Measurements from ENCODE around the gene AXDND1. TPM values are rescaled to one million over a fixed set of nuclear protein-coding genes. Genes with fewer than 3 reads are reported as not detected.

The AXDND1 gene
- total and polyA plus RNA-seq, 9 of the 15 experiments (the other 6 are each of a cell fraction or from before 2014, with no cell fraction given), result 0.03 to 0.13 (median 0.06) TPM; not detected in 5

- TF ChIP-seq RB1 (IDR thresholded peaks at IDR 0.05; ENCODE audit: low read depth) (peak; percentile 58; the same call in 1 of the 2 replicates), CTCF (IDR thresholded peaks at IDR 0.05 in 2 of 3, conservative IDR thresholded peaks at IDR 0.05 in 1 of 3; ENCODE audit: insufficient read depth in 2 of 3, low read depth in 1 of 3, low read length in 3 of 3) (peak; percentile 68 to 97 (median 74)), OTX1 (CRISPR knock-in tag; IDR thresholded peaks at IDR 0.05) (no peak), CCNT2 (IDR thresholded peaks at IDR 0.05; ENCODE audit: borderline replicate concordance, extremely low read depth, insufficient read length, low read depth, low read length) (peak; percentile 16), PHF8 (IDR thresholded peaks at IDR 0.05; ENCODE audit: borderline replicate concordance, low read length) (no peak), SAFB (IDR thresholded peaks at IDR 0.05; ENCODE audit: borderline replicate concordance, low read depth, low read length) (0 out of 2 replicates have a peak, but pooled peaks have one; percentile 36), MAZ (CRISPR knock-in tag; conservative IDR thresholded peaks at IDR 0.05 in 1 of 2, IDR thresholded peaks at IDR 0.05 in 1 of 2) (peak; percentile 44 to 74; a peak in 2 of 4 replicates), ZNF584 (CRISPR knock-in tag; IDR thresholded peaks at IDR 0.05; ENCODE audit: low read depth) (no peak), XRCC5 (IDR thresholded peaks at IDR 0.05; ENCODE audit: low read depth, low read length) (0 out of 2 replicates have a peak, but pooled peaks have one; percentile 40), RAD21 (CRISPR knock-in tag; conservative IDR thresholded peaks at IDR 0.05 in 1 of 2, IDR thresholded peaks at IDR 0.05 in 1 of 2) (peak in 1 of 2 experiments; percentile 43; a peak in 2 of 4 replicates), E2F6 (IDR thresholded peaks at IDR 0.05; ENCODE audit: borderline replicate concordance in 1 of 2, extremely low read depth in 1 of 2, insufficient read depth in 1 of 2, insufficient read length in 1 of 2, low read depth in 1 of 2, low read length in 1 of 2, poor library complexity in 1 of 2, severe bottlenecking in 1 of 2) (peak in 1 of 2 experiments; percentile 59), ZNF512 (tag; IDR thresholded peaks at IDR 0.05) (0 out of 2 replicates have a peak, but pooled peaks have one; percentile 11), CTCFL (IDR thresholded peaks at IDR 0.05; ENCODE audit: borderline replicate concordance, insufficient read depth, low read depth, low read length, poor library complexity, severe bottlenecking) (peak; percentile 79), CXXC5 (CRISPR knock-in tag; IDR thresholded peaks at IDR 0.05) (peak; percentile 63; the same call in 1 of the 2 replicates), ZBED1 (IDR thresholded peaks at IDR 0.05) (no peak), MYC (IDR thresholded peaks at IDR 0.05; ENCODE audit: low read depth, low read length) (peak; percentile 27; the same call in 1 of the 2 replicates), MYC (CRISPR knock-in tag; IDR thresholded peaks at IDR 0.05; ENCODE audit: borderline replicate concordance, low read depth) (no peak), SMC3 (conservative IDR thresholded peaks at IDR 0.05; ENCODE audit: insufficient read depth, low read depth, low read length) (peak; percentile 42; the same call in 1 of the 2 replicates)
These were observed 220.5 kb downstream of the AXDND1 start (continued) for GRCh38 chr1:179586107-179586823.

Data from K562 (cell line).